Activated naive CD4-positive, alpha-beta T cell treated with anti-CD3 and anti-CD28 coated beads for 36 hours (primary cell): ENCODE measurements around the gene IGSF23. TPM values are rescaled to one million over a fixed set of nuclear protein-coding genes. Genes with fewer than 3 reads are reported as not detected.
"Not testable (repeated sequence)": the region's sequence is repeated elsewhere in the genome, so short reads cannot be mapped to it uniquely, and the experiment has no call there.

Source experiments
- CTCF ChIA-PET: fragments of 350-600 bp; sonication (Branson Sonifier 250); formaldehyde crosslinking; loops from one replicate; lab custom pipeline; 2021; ENCODE audit warnings: antibody characterized with exemption; lab: Charles Lee
- DNase-seq: peaks from one replicate; pipeline ENCODE4 v3.0.0-alpha.2; 2020
- H3K27ac Mint-ChIP-seq: one replicate; pipeline ENCODE4 v1.8.0; 2021; ENCODE audit warnings: mild to moderate bottlenecking, mixed read lengths
- H3K27me3 Mint-ChIP-seq: one replicate; pipeline ENCODE4 v1.8.0; 2021; ENCODE audit warnings: low read depth, mixed read lengths
- H3K36me3 Mint-ChIP-seq: one replicate; pipeline ENCODE4 v1.8.0; 2021; ENCODE audit warnings: low read depth, mixed read lengths
- H3K4me1 Mint-ChIP-seq: one replicate; pipeline ENCODE4 v1.8.0; 2021; ENCODE audit warnings: low read depth, mixed read lengths
- H3K4me3 Mint-ChIP-seq: one replicate; pipeline ENCODE4 v1.8.0; 2021; ENCODE audit warnings: mild to moderate bottlenecking, moderate library complexity, mixed read lengths
- H3K9me3 Mint-ChIP-seq: one replicate; pipeline ENCODE4 v1.8.0; 2021; ENCODE audit warnings: mixed read lengths
- intact Hi-C: fragments of 100-400 bp; cut with micrococcal nuclease; formaldehyde crosslinking; loops from one replicate; pipeline ENCODE4 v1.15.1; 2023
- total RNA-seq, 2 experiments: library from RNA; stranded (reverse); gene quantifications; one replicate each; pipeline ENCODE4 v1.2.3, GENCODE V29; 2021

The IGSF23 gene
- total RNA-seq, 2 experiments from 2014 or later = not detected

- intact Hi-C loops = no loop called here
Observed at GRCh38 chr19:44621367-44621766, 8.0 kb downstream of the IGSF23 start.

GRCh38 chr19:44623080-44623479 is 9.7 kb downstream of the IGSF23 start:
- no peak overlapping the region for H3K27ac Mint-ChIP-seq
- intact Hi-C loops = no loop called here
- peaks cover 2% of the 10 kb centered on the region for H3K9me3 Mint-ChIP-seq
- no peaks in the 10 kb centered on the region for H3K4me1 Mint-ChIP-seq
- H3K27me3 Mint-ChIP-seq = no peaks in the 10 kb centered on the region
- DNase-seq = no peak
- no peak overlapping the region for H3K4me3 Mint-ChIP-seq
- CTCF ChIA-PET = no interaction called here
- no peaks in the 10 kb centered on the region for H3K36me3 Mint-ChIP-seq

More at GRCh38 chr19:44621367-44621766, 8.0 kb downstream of the IGSF23 start:
- Mint-ChIP-seq H3K9me3 (peaks cover 2% of the 10 kb centered on the region), H3K4me1 (no peaks in the 10 kb centered on the region), H3K27me3 (no peaks in the 10 kb centered on the region), H3K27ac (no peak overlapping the region), H3K4me3 (no peak overlapping the region), H3K36me3 (no peaks in the 10 kb centered on the region)
- CTCF ChIA-PET = no interaction called here
- no peak for DNase-seq

GRCh38 chr19:44623626-44624025 is 10.3 kb downstream of the IGSF23 start:
- Mint-ChIP-seq H3K36me3 (no peaks in the 10 kb centered on the region), H3K27ac (no peak overlapping the region), H3K4me3 (no peak overlapping the region), H3K4me1 (no peaks in the 10 kb centered on the region), H3K27me3 (no peaks in the 10 kb centered on the region), H3K9me3 (peaks cover 2% of the 10 kb centered on the region)
- intact Hi-C loops = no loop called here
- CTCF ChIA-PET = no interaction called here
- DNase-seq = no peak

- DNase-seq = no peak
- no peaks in the 10 kb centered on the region for H3K4me1 Mint-ChIP-seq
- no peaks in the 10 kb centered on the region for H3K36me3 Mint-ChIP-seq
- CTCF ChIA-PET = interaction anchor here (0.7 kb wide), 1 partner anchor 33 kb away, joined by 4 read pairs; no protein-coding TSS in a partner anchor
- peaks cover 2% of the 10 kb centered on the region for H3K9me3 Mint-ChIP-seq
- no peak overlapping the region for H3K4me3 Mint-ChIP-seq
- H3K27me3 Mint-ChIP-seq = no peaks in the 10 kb centered on the region
- intact Hi-C loops = no loop called here
- H3K27ac Mint-ChIP-seq = no peak overlapping the region
Observed at GRCh38 chr19:44624840-44625354, 11.5 kb downstream of the IGSF23 start.

GRCh38 chr19:44625637-44626036 is 12.3 kb downstream of the IGSF23 start:
- H3K4me1 Mint-ChIP-seq, intact Hi-C loops, H3K27me3 Mint-ChIP-seq, H3K4me3 Mint-ChIP-seq, CTCF ChIA-PET, H3K27ac Mint-ChIP-seq, DNase-seq, H3K36me3 Mint-ChIP-seq, H3K9me3 Mint-ChIP-seq: not testable (repeated sequence)

DNA sequence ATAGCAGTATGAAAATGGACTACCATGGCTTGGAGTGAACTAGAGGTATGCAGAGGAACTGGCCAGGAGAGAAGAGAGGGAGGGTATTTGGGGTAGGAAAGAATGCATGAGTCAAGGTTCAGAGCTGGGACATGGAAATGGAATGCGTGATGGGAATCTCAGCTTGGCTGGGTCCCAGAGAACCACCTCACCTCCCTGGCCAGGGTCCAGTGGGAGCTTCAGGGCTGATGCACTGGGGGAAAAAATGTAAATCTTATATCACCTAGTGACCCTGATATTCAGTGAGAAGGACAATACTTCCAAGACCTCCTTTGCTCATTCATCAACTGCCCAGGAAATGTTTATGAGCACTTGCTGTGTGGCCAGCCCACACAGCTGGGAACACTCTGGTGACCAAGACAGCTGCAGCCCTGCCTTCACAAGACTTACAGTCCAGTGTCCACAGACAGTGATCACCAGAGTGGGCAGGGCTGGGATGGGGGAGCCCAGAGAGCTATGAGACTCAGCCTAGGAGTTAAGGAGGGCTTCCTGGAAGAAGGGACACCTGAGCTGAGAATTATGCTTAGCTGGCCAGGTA is 12.8 kb downstream of the IGSF23 start:
- Mint-ChIP-seq H3K9me3 (peaks cover 2% of the 10 kb centered on the region), H3K36me3 (no peaks in the 10 kb centered on the region), H3K27me3 (no peaks in the 10 kb centered on the region), H3K27ac (no peak overlapping the region), H3K4me3 (no peak overlapping the region), H3K4me1 (no peaks in the 10 kb centered on the region)
- intact Hi-C loops = no loop called here
- DNase-seq = no peak
- CTCF ChIA-PET = interaction anchor here (0.6 kb wide), 1 partner anchor 52 kb away, joined by 4 read pairs; no protein-coding TSS in a partner anchor

DNA sequence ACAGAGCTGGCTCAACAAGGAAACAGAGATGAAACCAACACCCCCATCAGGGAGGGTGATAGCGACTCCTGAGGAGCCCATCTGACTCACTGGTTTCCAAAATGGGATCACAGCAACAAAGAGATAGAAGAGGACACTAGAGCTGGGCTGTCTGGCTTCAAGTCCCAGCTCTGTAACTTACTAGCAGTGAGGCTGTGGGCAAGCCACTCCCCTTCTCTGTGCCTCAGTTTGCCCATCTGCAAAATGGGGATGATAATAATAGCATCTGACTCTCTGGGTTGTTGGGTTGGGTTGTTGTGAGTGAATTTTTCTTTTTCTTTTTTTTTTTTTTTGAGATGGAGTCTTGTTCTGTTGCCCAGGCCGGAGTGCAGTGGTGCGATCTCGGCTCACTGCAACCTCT is 14.3 kb downstream of the IGSF23 start:
- Mint-ChIP-seq H3K4me1 (no peaks in the 10 kb centered on the region), H3K9me3 (peaks cover 2% of the 10 kb centered on the region), H3K27ac (no peak overlapping the region), H3K4me3 (no peak overlapping the region), H3K27me3 (no peaks in the 10 kb centered on the region), H3K36me3 (no peaks in the 10 kb centered on the region)
- DNase-seq = no peak
- intact Hi-C loops = no loop called here
- CTCF ChIA-PET = no interaction called here

- H3K4me1 Mint-ChIP-seq = no peaks in the 10 kb centered on the region
- CTCF ChIA-PET = no interaction called here
- no peak overlapping the region for H3K4me3 Mint-ChIP-seq
- DNase-seq = no peak
- peaks cover 2% of the 10 kb centered on the region for H3K9me3 Mint-ChIP-seq
- no peak overlapping the region for H3K27ac Mint-ChIP-seq
- intact Hi-C loops = no loop called here
- no peaks in the 10 kb centered on the region for H3K27me3 Mint-ChIP-seq
- no peaks in the 10 kb centered on the region for H3K36me3 Mint-ChIP-seq
Observed at GRCh38 chr19:44628793-44629192, 15.4 kb downstream of the IGSF23 start.

GRCh38 chr19:44631611-44632010 is 18.2 kb downstream of the IGSF23 start:
- H3K27ac Mint-ChIP-seq, intact Hi-C loops, DNase-seq, H3K4me3 Mint-ChIP-seq, H3K4me1 Mint-ChIP-seq, H3K9me3 Mint-ChIP-seq, CTCF ChIA-PET, H3K36me3 Mint-ChIP-seq, H3K27me3 Mint-ChIP-seq: not testable (repeated sequence)

- CTCF ChIA-PET = interaction anchor here (0.7 to 1.4 kb wide), 2 partner anchors 26 to 63 kb away, joined by 3 to 4 read pairs; no protein-coding TSS in a partner anchor
- H3K9me3 Mint-ChIP-seq, DNase-seq, H3K27me3 Mint-ChIP-seq, intact Hi-C loops, H3K36me3 Mint-ChIP-seq, H3K4me1 Mint-ChIP-seq, H3K27ac Mint-ChIP-seq, H3K4me3 Mint-ChIP-seq: not testable (repeated sequence)
Observed at GRCh38 chr19:44634058-44634457, 20.7 kb downstream of the IGSF23 start.

- no peaks in the 10 kb centered on the region for H3K4me1 Mint-ChIP-seq
- no peak overlapping the region for H3K27ac Mint-ChIP-seq
- H3K27me3 Mint-ChIP-seq = peaks cover 3% of the 10 kb centered on the region
- intact Hi-C loops = no loop called here
- H3K4me3 Mint-ChIP-seq = no peak overlapping the region
- H3K9me3 Mint-ChIP-seq = peaks cover 3% of the 10 kb centered on the region
- no peak for DNase-seq
- CTCF ChIA-PET = interaction anchor here (0.7 to 1.4 kb wide), 3 partner anchors 22 to 64 kb away, joined by 3 to 5 read pairs (median 4); no protein-coding TSS in a partner anchor
- no peaks in the 10 kb centered on the region for H3K36me3 Mint-ChIP-seq
Observed at GRCh38 chr19:44634785-44635184, 21.4 kb downstream of the IGSF23 start.

DNA sequence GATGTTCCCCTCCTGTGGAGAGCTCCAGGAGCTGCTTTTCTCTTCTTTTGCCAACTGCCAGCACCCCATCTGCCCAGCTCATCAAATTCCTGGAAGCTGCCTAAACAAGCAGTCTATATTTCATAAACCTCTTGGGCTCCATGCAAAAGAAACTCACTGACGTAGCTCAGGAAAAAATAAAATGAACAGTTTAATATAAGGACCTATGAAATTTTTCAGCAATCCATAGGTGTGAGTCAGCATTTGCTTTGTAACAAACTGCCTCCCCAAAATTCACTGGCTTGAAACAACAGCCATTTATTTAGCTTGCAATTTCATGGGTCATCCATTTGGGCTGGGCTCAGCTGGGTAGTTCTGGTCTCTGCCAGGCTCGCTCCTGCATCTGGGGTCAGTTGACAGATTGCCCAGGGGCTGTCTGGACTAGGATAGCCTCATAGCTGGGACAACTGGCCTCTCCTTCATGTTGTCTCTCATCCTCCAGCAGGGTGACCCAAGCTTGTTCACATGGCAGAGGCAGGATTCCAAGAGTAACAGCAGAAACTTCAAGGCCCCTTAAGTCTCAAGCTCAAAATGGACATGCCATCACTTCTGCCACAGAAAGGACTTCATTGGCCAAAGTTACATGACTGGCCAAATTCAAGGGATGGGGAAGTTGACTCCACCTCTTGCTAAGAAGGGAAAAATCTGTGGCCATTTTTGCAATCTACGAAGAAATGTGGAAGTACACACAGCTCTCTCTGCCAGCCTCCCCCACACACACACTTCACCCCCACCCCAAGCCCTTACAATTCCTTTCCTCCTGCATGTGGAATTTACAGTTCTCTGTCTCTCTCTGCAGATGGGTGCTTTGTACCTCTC is 22.4 kb downstream of the IGSF23 start:
- Mint-ChIP-seq H3K27me3 (peaks cover 3% of the 10 kb centered on the region), H3K4me3 (no peak overlapping the region), H3K27ac (no peak overlapping the region), H3K36me3 (no peaks in the 10 kb centered on the region), H3K4me1 (no peaks in the 10 kb centered on the region), H3K9me3 (peaks cover 3% of the 10 kb centered on the region)
- intact Hi-C loops = no loop called here
- no peak for DNase-seq
- CTCF ChIA-PET = interaction anchor here (0.6 to 1.4 kb wide), 4 partner anchors 17 to 660 kb away, joined by 3 to 5 read pairs (median 4); no protein-coding TSS in a partner anchor
